ENCODE results near the gene SLC25A13. TPM values are rescaled to one million over a fixed set of nuclear protein-coding genes. Genes with fewer than 3 reads are reported as not detected.

Gene SLC25A13
- total RNA-seq, 4 donors from 2014 or later: 9.2 to 30.8 (median 13.6) TPM

DNA sequence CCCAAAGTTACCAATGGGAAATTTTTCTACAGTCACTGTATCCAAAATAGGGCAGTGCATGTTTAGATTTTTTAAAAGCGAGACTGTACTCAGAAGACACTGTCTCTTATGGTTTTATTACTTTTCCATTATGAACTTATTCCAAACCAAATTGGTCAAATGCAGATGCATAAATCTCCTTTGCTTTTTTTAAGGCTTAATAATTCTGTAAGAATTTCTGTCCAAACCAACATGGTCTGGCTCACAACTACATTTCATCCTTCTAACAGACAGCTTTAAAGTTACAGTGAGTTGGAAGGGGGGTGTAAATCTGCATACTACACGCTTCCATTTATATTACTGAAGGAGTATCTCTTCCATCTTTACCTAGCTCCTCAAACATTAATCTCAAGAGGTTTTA, 199.2 kb downstream of the SLC25A13 start:
- Histone ChIP-seq H3K27ac (no peak overlapping the region), H3K4me1 (no peaks in the 10 kb centered on the region), H3K27me3 (no peaks in the 10 kb centered on the region), H3K36me3 (peaks cover 0 to 23% of the 10 kb centered on the region in 2 donors), H3K4me3 (no peak overlapping the region), H3K9me3 (no peaks in the 10 kb centered on the region)
- DNase-seq: no peak
- ATAC-seq: no peak
- TF ChIP-seq POLR2A (IDR thresholded peaks at IDR 0.05): no peak
- TF ChIP-seq, protein P1, sequence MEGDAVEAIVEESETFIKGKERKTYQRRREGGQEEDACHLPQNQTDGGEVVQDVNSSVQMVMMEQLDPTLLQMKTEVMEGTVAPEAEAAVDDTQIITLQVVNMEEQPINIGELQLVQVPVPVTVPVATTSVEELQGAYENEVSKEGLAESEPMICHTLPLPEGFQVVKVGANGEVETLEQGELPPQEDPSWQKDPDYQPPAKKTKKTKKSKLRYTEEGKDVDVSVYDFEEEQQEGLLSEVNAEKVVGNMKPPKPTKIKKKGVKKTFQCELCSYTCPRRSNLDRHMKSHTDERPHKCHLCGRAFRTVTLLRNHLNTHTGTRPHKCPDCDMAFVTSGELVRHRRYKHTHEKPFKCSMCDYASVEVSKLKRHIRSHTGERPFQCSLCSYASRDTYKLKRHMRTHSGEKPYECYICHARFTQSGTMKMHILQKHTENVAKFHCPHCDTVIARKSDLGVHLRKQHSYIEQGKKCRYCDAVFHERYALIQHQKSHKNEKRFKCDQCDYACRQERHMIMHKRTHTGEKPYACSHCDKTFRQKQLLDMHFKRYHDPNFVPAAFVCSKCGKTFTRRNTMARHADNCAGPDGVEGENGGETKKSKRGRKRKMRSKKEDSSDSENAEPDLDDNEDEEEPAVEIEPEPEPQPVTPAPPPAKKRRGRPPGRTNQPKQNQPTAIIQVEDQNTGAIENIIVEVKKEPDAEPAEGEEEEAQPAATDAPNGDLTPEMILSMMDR (IDR thresholded peaks at IDR 0.05 in 4 of 5, conservative IDR thresholded peaks at IDR 0.05 in 1 of 5): no peak
- intact Hi-C loops (cut with DNase I; ENCODE audit: low total_unique reads) (no loop called here), in situ Hi-C loops (cut with MboI; ENCODE audit: low sequenced_read_pairs in 4 of 4) (no loop called here)

DNA sequence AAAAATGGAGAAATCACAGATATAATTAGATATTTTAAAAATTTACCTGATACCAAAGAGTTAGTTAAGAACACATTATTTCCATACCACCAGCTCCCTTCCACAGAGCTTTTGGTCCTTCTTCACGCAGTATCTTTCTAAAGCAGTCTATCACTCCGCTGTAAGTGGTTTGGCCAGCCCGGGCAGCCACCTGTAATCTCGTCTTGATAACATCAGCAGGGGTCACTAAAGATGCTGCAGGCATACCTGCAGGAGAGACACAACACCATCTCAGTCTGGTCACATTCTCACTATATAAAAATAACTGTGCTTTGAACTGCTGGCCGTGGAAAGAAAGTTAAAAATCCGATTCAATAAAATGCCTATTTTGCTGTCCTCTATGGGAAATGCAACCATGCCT, 200.1 kb downstream of the SLC25A13 start:
- no peak for DNase-seq
- Histone ChIP-seq H3K9me3 (no peaks in the 10 kb centered on the region), H3K36me3 (peaks cover 0 to 23% of the 10 kb centered on the region in 2 donors), H3K4me1 (no peaks in the 10 kb centered on the region), H3K27ac (no peak overlapping the region), H3K27me3 (no peaks in the 10 kb centered on the region), H3K4me3 (no peak overlapping the region)
- intact Hi-C loops (cut with DNase I; ENCODE audit: low total_unique reads): no loop called here
- no peak for TF ChIP-seq POLR2A (IDR thresholded peaks at IDR 0.05)
- in situ Hi-C loops (cut with MboI; ENCODE audit: low sequenced_read_pairs in 4 of 4): no loop called here
- ATAC-seq: no peak

DNA sequence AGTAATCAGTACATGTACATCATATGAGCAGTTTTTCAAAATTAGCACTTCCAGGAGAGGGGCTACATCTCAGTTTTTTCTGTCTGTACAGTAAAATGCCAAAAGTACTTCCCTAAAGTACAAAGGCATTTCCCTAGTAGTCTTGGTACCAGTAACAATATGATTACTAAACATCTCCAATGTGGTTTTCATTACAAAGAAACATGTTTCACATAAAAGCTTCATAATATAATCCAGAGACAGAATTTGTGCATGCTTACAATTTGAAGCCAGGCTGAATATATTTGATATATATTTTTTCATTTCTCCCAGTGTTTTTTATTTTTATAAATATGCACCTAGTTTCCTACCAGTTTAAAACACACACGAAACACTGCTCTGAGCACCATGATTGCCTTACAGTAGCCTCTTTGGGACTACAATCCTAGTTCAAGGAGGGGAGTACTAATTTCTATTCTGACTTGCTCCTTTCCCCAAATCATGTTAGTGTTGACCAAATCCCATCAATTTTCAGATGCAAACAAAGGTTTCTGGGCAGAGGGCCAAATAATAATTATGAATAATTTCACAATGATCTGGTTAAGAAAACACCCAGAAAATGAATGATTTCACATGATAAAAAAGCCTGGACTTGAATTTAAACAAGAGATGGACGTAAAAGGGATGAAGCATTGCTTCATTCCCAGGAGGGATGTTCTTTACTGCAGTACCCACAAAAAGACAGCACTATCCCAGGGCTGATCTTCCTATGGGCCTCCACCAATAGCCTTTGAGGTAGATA, 201.3 kb downstream of the SLC25A13 start:
- H3K36me3 ChIP-seq: peaks cover 0 to 23% of the 10 kb centered on the region in 2 donors

DNA sequence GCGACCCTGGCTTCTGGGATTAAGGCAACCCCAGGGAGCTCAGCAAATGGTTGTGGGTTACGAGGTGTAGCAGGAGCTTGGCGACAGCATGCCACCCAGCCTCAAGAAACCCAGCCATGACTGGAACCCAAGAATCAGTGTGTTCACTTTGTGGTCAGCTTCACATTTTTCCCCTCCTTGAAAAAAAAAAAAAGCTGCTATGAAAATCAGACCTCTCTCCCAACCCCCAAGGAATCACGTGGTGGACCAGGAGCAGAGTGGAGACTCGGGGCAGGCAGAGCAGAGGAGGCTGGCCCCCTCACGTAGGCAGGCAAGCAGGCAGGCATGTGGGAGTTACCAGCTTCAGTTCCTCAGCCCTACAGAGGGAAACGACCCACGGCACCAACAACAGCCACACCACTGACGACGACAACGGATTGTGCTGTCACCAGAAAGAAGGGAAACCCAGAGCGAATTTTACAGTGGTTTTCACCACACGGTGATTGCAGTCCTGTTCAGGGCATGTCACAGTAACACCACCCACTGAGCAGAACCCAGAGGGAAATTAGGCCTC, 203.4 kb downstream of the SLC25A13 start:
- DNase-seq: no peak
- intact Hi-C loops (cut with DNase I; ENCODE audit: low total_unique reads): no loop called here
- ATAC-seq: no peak
- no peak overlapping the region for H3K4me3 ChIP-seq
- H3K4me1 ChIP-seq: no peaks in the 10 kb centered on the region
- in situ Hi-C loops (cut with MboI; ENCODE audit: low sequenced_read_pairs in 4 of 4): no loop called here
- no peaks in the 10 kb centered on the region for H3K27me3 ChIP-seq
- H3K9me3 ChIP-seq: no peaks in the 10 kb centered on the region
- no peak overlapping the region for H3K27ac ChIP-seq
- TF ChIP-seq, protein P1 (IDR thresholded peaks at IDR 0.05 in 4 of 5, conservative IDR thresholded peaks at IDR 0.05 in 1 of 5): no peak
- no peak for TF ChIP-seq POLR2A (IDR thresholded peaks at IDR 0.05)
- H3K36me3 ChIP-seq: peaks cover 0 to 23% of the 10 kb centered on the region in 2 donors

More for the DNA sequence above, 201.3 kb downstream of the SLC25A13 start:
- ATAC-seq: no peak
- no peak for DNase-seq
- intact Hi-C loops (cut with DNase I; ENCODE audit: low total_unique reads) (no loop called here), in situ Hi-C loops (cut with MboI; ENCODE audit: low sequenced_read_pairs in 4 of 4) (no loop called here)
- Histone ChIP-seq H3K4me1 (no peaks in the 10 kb centered on the region), H3K27me3 (no peaks in the 10 kb centered on the region), H3K9me3 (no peaks in the 10 kb centered on the region), H3K27ac (no peak overlapping the region), H3K4me3 (no peak overlapping the region)
- TF ChIP-seq, protein P1 (IDR thresholded peaks at IDR 0.05 in 4 of 5, conservative IDR thresholded peaks at IDR 0.05 in 1 of 5): no peak
- TF ChIP-seq POLR2A (IDR thresholded peaks at IDR 0.05): no peak

DNA sequence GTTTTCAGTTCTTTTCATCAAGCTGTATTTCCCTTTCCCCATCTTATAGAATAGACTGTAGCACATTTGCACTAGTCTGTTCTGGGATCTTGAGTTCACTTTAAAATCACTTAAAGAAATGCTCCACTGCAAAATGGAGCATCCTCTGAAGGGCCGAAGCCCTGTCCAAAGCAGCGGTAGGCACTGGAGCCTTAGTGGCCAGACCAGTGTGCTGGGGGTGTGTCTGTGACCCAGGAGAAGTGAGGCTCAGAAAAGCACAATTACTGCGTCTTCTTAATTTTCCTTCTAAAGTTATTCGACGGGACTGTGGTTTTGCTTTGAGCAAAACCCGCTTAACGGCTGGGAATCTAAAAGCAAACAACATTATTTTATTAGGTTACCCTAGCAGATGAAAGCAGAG, 205.7 kb downstream of the SLC25A13 start:
- no peaks in the 10 kb centered on the region for H3K9me3 ChIP-seq
- H3K4me1 ChIP-seq: no peaks in the 10 kb centered on the region
- TF ChIP-seq, protein P1 (IDR thresholded peaks at IDR 0.05 in 4 of 5, conservative IDR thresholded peaks at IDR 0.05 in 1 of 5): no peak
- TF ChIP-seq POLR2A (IDR thresholded peaks at IDR 0.05): no peak
- no peaks in the 10 kb centered on the region for H3K27me3 ChIP-seq
- H3K27ac ChIP-seq: no peak overlapping the region
- DNase-seq (no peak), ATAC-seq (no peak)
- no peak overlapping the region for H3K4me3 ChIP-seq
- in situ Hi-C loops (cut with MboI; ENCODE audit: low sequenced_read_pairs in 4 of 4): no loop called here
- intact Hi-C loops (cut with DNase I; ENCODE audit: low total_unique reads): no loop called here
- peaks cover 0 to 12% of the 10 kb centered on the region in 2 donors for H3K36me3 ChIP-seq
